ENCODE measurements around the gene CASQ2.

GRCh38 chr1:115725600-115725999 is 42.9 kb downstream of the CASQ2 start:
- TF ChIP-seq CTCF (IDR thresholded peaks at IDR 0.05) (no peak), POLR2A (IDR thresholded peaks at IDR 0.05) (no peak), EP300 (IDR thresholded peaks at IDR 0.05; ENCODE audit: low read depth) (no peak)

Measured in transverse colon (tissue), 3 donors.